GM19395 (cell line): ENCODE results near the gene HMGA1.
"Not testable (repeated sequence)": the region's sequence is repeated elsewhere in the genome, so short reads cannot be mapped to it uniquely, and the experiment has no call there.

ENCODE experiments used
- ATAC-seq: cut with Tn5 transposase; IDR thresholded peaks from one replicate; pipeline ENCODE4 v1.9.1; 2021; ENCODE audit warnings: mild to moderate bottlenecking, moderate library complexity; ENCODE audit not compliant: unreplicated experiment

The HMGA1 gene

GRCh38 chr6:34239893-34240292 lies 3.2 kb downstream of the HMGA1 start:
- ATAC-seq = no peak

GRCh38 chr6:34240329-34241248 lies 3.9 kb downstream of the HMGA1 start:
- no peak for ATAC-seq

- no peak for ATAC-seq
These were observed 4.9 kb downstream of the HMGA1 start for GRCh38 chr6:34241351-34242215.

GRCh38 chr6:34242252-34243130 lies 5.8 kb downstream of the HMGA1 start:
- ATAC-seq = no peak

- ATAC-seq = no peak
These were observed 6.6 kb downstream of the HMGA1 start for GRCh38 chr6:34243131-34243771.

GRCh38 chr6:34243901-34244884 lies 7.5 kb downstream of the HMGA1 start:
- ATAC-seq = no peak

GRCh38 chr6:34245032-34245760 lies 8.5 kb downstream of the HMGA1 start:
- not testable (repeated sequence) for ATAC-seq

GRCh38 chr6:34245761-34246140 lies 9.1 kb downstream of the HMGA1 start:
- not testable (repeated sequence) for ATAC-seq

- ATAC-seq = no peak
These were observed 9.5 kb downstream of the HMGA1 start for GRCh38 chr6:34246249-34246562.

- no peak for ATAC-seq
These were observed 10.1 kb downstream of the HMGA1 start for GRCh38 chr6:34246563-34247391.

GRCh38 chr6:34247481-34248197 lies 11.0 kb downstream of the HMGA1 start:
- ATAC-seq = no peak

- ATAC-seq = peak; percentile 24
These were observed 11.6 kb downstream of the HMGA1 start for GRCh38 chr6:34248198-34248726.

GRCh38 chr6:34248727-34249468 lies 12.2 kb downstream of the HMGA1 start, which contains the start of gene SMIM29:
SMIM29 (minus strand) TSS chr6:34249006; CDS start chr6:34247791, 1,215 bp downstream.
- ATAC-seq = peak; percentile 74

GRCh38 chr6:34249469-34250261 lies 13.0 kb downstream of the HMGA1 start:
- ATAC-seq = peak; percentile 34

GRCh38 chr6:34252395-34252794 lies 15.7 kb downstream of the HMGA1 start:
- not testable (repeated sequence) for ATAC-seq
